KG1 (cell line): ENCODE results near the gene TBL1XR1.
"Not testable (repeated sequence)": the region's sequence is repeated elsewhere in the genome, so short reads cannot be mapped to it uniquely, and the experiment has no call there.

Experiments used
- DNase-seq: peaks from one replicate; lab custom pipeline; 2025; lab: John Stamatoyannopoulos, UW

TBL1XR1 gene

GRCh38 chr3:177013681-177014280, 183.5 kb downstream of the TBL1XR1 start:
- no peak for DNase-seq

- no peak for DNase-seq
Measured at GRCh38 chr3:177005718-177006405, 191.4 kb downstream of the TBL1XR1 start.

GRCh38 chr3:177000159-177000558, 197.1 kb downstream of the TBL1XR1 start:
- DNase-seq: not testable (repeated sequence)

- DNase-seq: no peak
Measured at GRCh38 chr3:176995946-176996345, 201.3 kb downstream of the TBL1XR1 start.

- DNase-seq: no peak
Measured at GRCh38 chr3:176994891-176995781, 202.1 kb downstream of the TBL1XR1 start.

- DNase-seq: no peak
Measured at GRCh38 chr3:176994393-176994792, 202.9 kb downstream of the TBL1XR1 start.

GRCh38 chr3:176992978-176993377, 204.3 kb downstream of the TBL1XR1 start:
- no peak for DNase-seq

GRCh38 chr3:176992565-176992964, 204.7 kb downstream of the TBL1XR1 start:
- DNase-seq: no peak

- DNase-seq: no peak
Measured at GRCh38 chr3:176988795-176989194, 208.5 kb downstream of the TBL1XR1 start.

GRCh38 chr3:176987901-176988650, 209.2 kb downstream of the TBL1XR1 start:
- DNase-seq: no peak

GRCh38 chr3:176978441-176978840, 218.8 kb downstream of the TBL1XR1 start:
- DNase-seq: no peak

- no peak for DNase-seq
Measured at GRCh38 chr3:176977331-176977730, 220.0 kb downstream of the TBL1XR1 start.

GRCh38 chr3:176976586-176976985, 220.7 kb downstream of the TBL1XR1 start:
- DNase-seq: no peak

- DNase-seq: no peak
Measured at GRCh38 chr3:176974279-176974678, 223.0 kb downstream of the TBL1XR1 start.

GRCh38 chr3:176971613-176972174, 225.6 kb downstream of the TBL1XR1 start:
- DNase-seq: no peak

- no peak for DNase-seq
Measured at GRCh38 chr3:176970770-176971169, 226.5 kb downstream of the TBL1XR1 start.

GRCh38 chr3:176969506-176969905, 227.8 kb downstream of the TBL1XR1 start:
- no peak for DNase-seq
